PC-3 (cell line): ENCODE data around the gene CNR2.

Experiments
- CTCF ChIP-seq: fragments of 300-600 bp; sonication (generic); conservative IDR thresholded peaks from 2 replicates; pipeline ENCODE4 v1.5.1; 2017; ENCODE audit warnings: antibody characterized with exemption, low read depth, mild to moderate bottlenecking, low read length
- EZH2 ChIP-seq: fragments of 300-600 bp; sonication (generic); IDR thresholded peaks from one replicate; pipeline ENCODE4 v1.6.1; 2017; ENCODE audit warnings: antibody characterized with exemption, mild to moderate bottlenecking, low read length; ENCODE audit not compliant: unreplicated experiment
- EZH2phosphoT487 ChIP-seq: fragments of 300-600 bp; sonication (generic); IDR thresholded peaks from 2 replicates; pipeline ENCODE4 v1.6.1; 2018; ENCODE audit warnings: mild to moderate bottlenecking, antibody characterized with exemption, low read length, borderline replicate concordance

GRCh38 chr1:23910144-23910543 lies 3.0 kb downstream of the CNR2 start:
- no peak for TF ChIP-seq CTCF
- no peak for TF ChIP-seq EZH2phosphoT487
- no peak for TF ChIP-seq EZH2
